Measurements from ENCODE around the gene SLAMF7. TPM values are rescaled to one million over a fixed set of nuclear protein-coding genes. Genes with fewer than 3 reads are reported as not detected.

Gene SLAMF7
- total and polyA plus RNA-seq, 2 donors (not counting 1 experiment from before 2014, with no cell fraction given), result 13.1 to 52.6 TPM

GRCh38 chr1:160744852-160745520 is 5.9 kb downstream of the SLAMF7 start:
- no peaks in the 10 kb centered on the region for H3K9me3 ChIP-seq (ENCODE audit: control extremely low read depth in 1 of 3, control insufficient read depth in 2 of 3, insufficient read depth in 1 of 3, low read length in 2 of 3)
- POLR2A ChIA-PET, result interaction anchor here (0.6 kb wide), 1 partner anchor 243 kb away, joined by 3 read pairs; no protein-coding TSS in a partner anchor
- H3K4me3 Mint-ChIP-seq, result no peak overlapping the region

More at GRCh38 chr1:160744852-160745520, 5.9 kb downstream of the SLAMF7 start:
- intact Hi-C loops (cut with micrococcal nuclease), result no loop called here
- Histone ChIP-seq H3K27ac (ENCODE audit: low read length in 2 of 2) (no peak overlapping the region), H3K4me2 (replicated peaks; ENCODE audit: low read depth, low read length, poor library complexity, severe bottlenecking) (no peak overlapping the region), H3K9ac (ENCODE audit: low read length) (no peak overlapping the region), H4K20me1 (ENCODE audit: control insufficient read depth, insufficient read depth, low read length, poor library complexity, severe bottlenecking) (no peaks in the 10 kb centered on the region), H3K27me3 (replicated peaks in 1 of 4; ENCODE audit: control extremely low read depth in 1 of 4, control insufficient read depth in 3 of 4, insufficient read depth in 4 of 4, low read length in 3 of 4) (no peaks in the 10 kb centered on the region), H3K79me2 (ENCODE audit: control insufficient read depth, insufficient read depth, low read length) (peaks cover 13% of the 10 kb centered on the region), H3K4me1 (ENCODE audit: control insufficient read depth in 2 of 2, insufficient read depth in 2 of 2, low read length in 2 of 2) (peaks cover 15 to 28% of the 10 kb centered on the region in 2 donors), H3K4me3 (ENCODE audit: control extremely low read depth in 1 of 5, extremely low read depth in 1 of 5, insufficient read depth in 1 of 5, low read depth in 2 of 5, low read length in 4 of 5) (no peak overlapping the region), H3K36me3 (replicated peaks in 1 of 2; ENCODE audit: control extremely low read depth in 1 of 2, control insufficient read depth in 1 of 2, extremely low read depth in 1 of 2, insufficient read depth in 2 of 2, low read length in 1 of 2) (no peaks in the 10 kb centered on the region), H2AFZ (ENCODE audit: insufficient read depth, low read depth, low read length, poor library complexity, severe bottlenecking) (no peak overlapping the region)
- CTCF ChIA-PET, result interaction anchor here (1.0 to 6.3 kb wide), 6 partner anchors 14 to 246 kb away, joined by 3 to 45 read pairs (median 6); partner anchors contain the start of gene ITLN2
- no peak for DNase-seq
- Mint-ChIP-seq H3K27ac (no peak overlapping the region), H3K9me3 (ENCODE audit: insufficient read depth) (no peaks in the 10 kb centered on the region), H3K4me1 (peaks cover 49% of the 10 kb centered on the region), H3K27me3 (no peaks in the 10 kb centered on the region)
- no peak for ATAC-seq (ENCODE audit: low read depth)
- no peak for TF ChIP-seq EZH2 (IDR thresholded peaks at IDR 0.05; ENCODE audit: borderline replicate concordance, insufficient read depth, low read depth, low read length, poor library complexity, severe bottlenecking)
- TF ChIP-seq CTCF (IDR thresholded peaks at IDR 0.05), result no peak
- 83% methylated on average over 3 of the region's 5 CpGs for WGBS (ENCODE audit: insufficient coverage)

Measured in B cell (primary cell).